Adrenal gland (tissue), 5 donors: Measurements from ENCODE around the gene DAP3.

ENCODE experiments used
- POLR2A ChIP-seq, 2 donors: fragments of 450-650 bp; IDR thresholded peaks; one replicate each; pipeline ENCODE4 v1.6.1; 2017; ENCODE audit warnings: antibody characterized with exemption in 2 of 2, mild to moderate bottlenecking in 2 of 2, moderate library complexity in 1 of 2
- TF ChIP-seq, protein P1 (sequence below), 6 experiments: fragments of 450-650 bp in 4 of 6; fragments of 200-600 bp in 2 of 6; sonication (generic) in 1 of 6; IDR thresholded peaks; 1 replicate in 5 of 6; 2 replicates in 1 of 6; pipeline versions ENCODE4 v1.5.1 to v1.8.0; 2016 to 2021; ENCODE audit warnings: antibody characterized with exemption in 6 of 6, mild to moderate bottlenecking in 2 of 6, moderate library complexity in 1 of 6
- donor health status: DM: no; HTN: no; CAD: no.

DNA sequence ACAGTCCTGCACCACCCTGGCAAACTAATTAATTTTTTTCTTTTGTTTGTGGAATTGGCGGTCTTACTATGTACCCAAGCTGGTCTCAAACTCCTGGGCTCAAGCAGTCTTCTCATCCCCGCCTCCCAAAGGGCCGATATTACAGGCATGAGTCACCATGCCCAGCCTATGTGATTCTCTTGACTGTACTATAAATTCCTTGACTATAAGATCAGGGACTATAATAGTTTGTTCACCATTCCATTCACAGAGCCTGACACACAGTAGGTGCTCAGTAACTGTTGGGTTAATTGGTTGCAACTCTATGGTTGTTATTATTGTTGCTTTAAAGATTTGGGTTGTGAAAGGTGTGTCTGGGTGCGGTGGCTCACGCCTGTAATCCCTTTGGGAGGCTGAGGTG, 17.2 kb downstream of the DAP3 start:
- TF ChIP-seq, protein P1, sequence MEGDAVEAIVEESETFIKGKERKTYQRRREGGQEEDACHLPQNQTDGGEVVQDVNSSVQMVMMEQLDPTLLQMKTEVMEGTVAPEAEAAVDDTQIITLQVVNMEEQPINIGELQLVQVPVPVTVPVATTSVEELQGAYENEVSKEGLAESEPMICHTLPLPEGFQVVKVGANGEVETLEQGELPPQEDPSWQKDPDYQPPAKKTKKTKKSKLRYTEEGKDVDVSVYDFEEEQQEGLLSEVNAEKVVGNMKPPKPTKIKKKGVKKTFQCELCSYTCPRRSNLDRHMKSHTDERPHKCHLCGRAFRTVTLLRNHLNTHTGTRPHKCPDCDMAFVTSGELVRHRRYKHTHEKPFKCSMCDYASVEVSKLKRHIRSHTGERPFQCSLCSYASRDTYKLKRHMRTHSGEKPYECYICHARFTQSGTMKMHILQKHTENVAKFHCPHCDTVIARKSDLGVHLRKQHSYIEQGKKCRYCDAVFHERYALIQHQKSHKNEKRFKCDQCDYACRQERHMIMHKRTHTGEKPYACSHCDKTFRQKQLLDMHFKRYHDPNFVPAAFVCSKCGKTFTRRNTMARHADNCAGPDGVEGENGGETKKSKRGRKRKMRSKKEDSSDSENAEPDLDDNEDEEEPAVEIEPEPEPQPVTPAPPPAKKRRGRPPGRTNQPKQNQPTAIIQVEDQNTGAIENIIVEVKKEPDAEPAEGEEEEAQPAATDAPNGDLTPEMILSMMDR (IDR thresholded peaks at IDR 0.05), result no peak
- TF ChIP-seq POLR2A (IDR thresholded peaks at IDR 0.05), result no peak
